Measurements from ENCODE around the gene AUTS2.

GRCh38 chr7:70036695-70037094, 438.4 kb downstream of the AUTS2 start:
- TF ChIP-seq CTCF (conservative IDR thresholded peaks at IDR 0.05; ENCODE audit: low read length) (no peak), EZH2phosphoT487 (IDR thresholded peaks at IDR 0.05; ENCODE audit: borderline replicate concordance) (no peak)
